ENCODE results near the gene GBF1. TPM values are rescaled to one million over a fixed set of nuclear protein-coding genes. Genes with fewer than 3 reads are reported as not detected.

The GBF1 gene
- total RNA-seq, 6 experiments from 2014 or later, result 67.2 to 83.6 (median 74.2) TPM

DNA sequence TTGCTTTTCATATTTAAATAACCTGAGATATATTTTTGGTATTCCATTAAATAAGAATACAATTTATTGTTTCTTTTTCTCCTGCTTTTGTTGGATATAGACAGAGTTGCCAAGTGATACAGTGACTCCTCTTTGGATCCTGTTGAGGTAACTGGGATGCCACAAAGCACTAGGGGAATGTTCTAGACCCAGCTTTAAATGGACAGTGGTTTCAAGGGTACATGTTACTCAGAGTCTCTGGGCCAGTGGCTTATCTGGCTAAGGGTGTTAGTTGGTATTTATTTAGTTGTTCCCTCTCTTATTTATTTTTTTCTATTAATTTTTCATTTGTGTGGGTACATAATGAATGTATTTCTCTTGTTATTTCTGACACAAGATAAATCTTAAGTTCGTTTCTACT lies 9.1 kb downstream of the GBF1 start:
- Mint-ChIP-seq H3K27me3 (ENCODE audit: insufficient read depth) (no peaks in the 10 kb centered on the region), H3K4me1 (ENCODE audit: low read depth) (peaks cover 6% of the 10 kb centered on the region; the same call in 1 of the 2 replicates), H3K27ac (no peak overlapping the region), H3K9me3 (no peaks in the 10 kb centered on the region), H3K36me3 (ENCODE audit: low read depth) (peaks cover 8% of the 10 kb centered on the region), H3K4me3 (no peak overlapping the region)
- TF ChIP-seq, protein P1, sequence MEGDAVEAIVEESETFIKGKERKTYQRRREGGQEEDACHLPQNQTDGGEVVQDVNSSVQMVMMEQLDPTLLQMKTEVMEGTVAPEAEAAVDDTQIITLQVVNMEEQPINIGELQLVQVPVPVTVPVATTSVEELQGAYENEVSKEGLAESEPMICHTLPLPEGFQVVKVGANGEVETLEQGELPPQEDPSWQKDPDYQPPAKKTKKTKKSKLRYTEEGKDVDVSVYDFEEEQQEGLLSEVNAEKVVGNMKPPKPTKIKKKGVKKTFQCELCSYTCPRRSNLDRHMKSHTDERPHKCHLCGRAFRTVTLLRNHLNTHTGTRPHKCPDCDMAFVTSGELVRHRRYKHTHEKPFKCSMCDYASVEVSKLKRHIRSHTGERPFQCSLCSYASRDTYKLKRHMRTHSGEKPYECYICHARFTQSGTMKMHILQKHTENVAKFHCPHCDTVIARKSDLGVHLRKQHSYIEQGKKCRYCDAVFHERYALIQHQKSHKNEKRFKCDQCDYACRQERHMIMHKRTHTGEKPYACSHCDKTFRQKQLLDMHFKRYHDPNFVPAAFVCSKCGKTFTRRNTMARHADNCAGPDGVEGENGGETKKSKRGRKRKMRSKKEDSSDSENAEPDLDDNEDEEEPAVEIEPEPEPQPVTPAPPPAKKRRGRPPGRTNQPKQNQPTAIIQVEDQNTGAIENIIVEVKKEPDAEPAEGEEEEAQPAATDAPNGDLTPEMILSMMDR (IDR thresholded peaks at IDR 0.05), result no peak
- DNase-seq, result no peak

GRCh38 chr10:102255404-102255803 lies 10.1 kb downstream of the GBF1 start:
- no peak overlapping the region for H3K4me3 Mint-ChIP-seq
- DNase-seq, result no peak
- no peaks in the 10 kb centered on the region for H3K9me3 Mint-ChIP-seq
- H3K36me3 Mint-ChIP-seq (ENCODE audit: low read depth), result peaks cover 14% of the 10 kb centered on the region
- no peak overlapping the region for H3K27ac Mint-ChIP-seq
- TF ChIP-seq, protein P1 (IDR thresholded peaks at IDR 0.05), result no peak
- H3K4me1 Mint-ChIP-seq (ENCODE audit: low read depth), result peaks cover 6% of the 10 kb centered on the region; the same call in 1 of the 2 replicates
- H3K27me3 Mint-ChIP-seq (ENCODE audit: insufficient read depth), result no peaks in the 10 kb centered on the region

GRCh38 chr10:102261196-102261595 lies 15.9 kb downstream of the GBF1 start:
- H3K27me3 Mint-ChIP-seq (ENCODE audit: insufficient read depth), result no peaks in the 10 kb centered on the region
- TF ChIP-seq, protein P1 (IDR thresholded peaks at IDR 0.05), result no peak
- peaks cover 47% of the 10 kb centered on the region for H3K4me1 Mint-ChIP-seq (ENCODE audit: low read depth)
- 0 out of 2 replicates have a peak overlapping the region, but pooled peaks have one; percentile 3 for H3K27ac Mint-ChIP-seq
- no peaks in the 10 kb centered on the region for H3K9me3 Mint-ChIP-seq
- peaks cover 52% of the 10 kb centered on the region for H3K36me3 Mint-ChIP-seq (ENCODE audit: low read depth)
- no peak for DNase-seq
- no peak overlapping the region for H3K4me3 Mint-ChIP-seq

- TF ChIP-seq, protein P1 (IDR thresholded peaks at IDR 0.05), result no peak
- Mint-ChIP-seq H3K27me3 (ENCODE audit: insufficient read depth) (no peaks in the 10 kb centered on the region), H3K36me3 (ENCODE audit: low read depth) (peaks cover 52% of the 10 kb centered on the region), H3K4me3 (no peak overlapping the region), H3K4me1 (ENCODE audit: low read depth) (peaks cover 53% of the 10 kb centered on the region), H3K27ac (no peak overlapping the region), H3K9me3 (no peaks in the 10 kb centered on the region)
- DNase-seq, result no peak
These were observed 16.5 kb downstream of the GBF1 start for GRCh38 chr10:102261842-102262241.

- Mint-ChIP-seq H3K27me3 (ENCODE audit: insufficient read depth) (no peaks in the 10 kb centered on the region), H3K36me3 (ENCODE audit: low read depth) (peaks cover 52% of the 10 kb centered on the region), H3K4me1 (ENCODE audit: low read depth) (peaks cover 64% of the 10 kb centered on the region), H3K27ac (peak overlapping the region; percentile 50; the same call in 1 of the 2 replicates), H3K4me3 (no peak overlapping the region), H3K9me3 (no peaks in the 10 kb centered on the region)
- DNase-seq, result no peak
- TF ChIP-seq, protein P1 (IDR thresholded peaks at IDR 0.05), result no peak
These were observed 17.5 kb downstream of the GBF1 start for GRCh38 chr10:102262744-102263370.

Measured in HFFc6 (cell line).